GM18517 (cell line): Measurements from ENCODE around the gene TCTN3.
"Not testable (repeated sequence)": the region's sequence is repeated elsewhere in the genome, so short reads cannot be mapped to it uniquely, and the experiment has no call there.

Experiments used
- ATAC-seq: cut with Tn5 transposase; IDR thresholded peaks from one replicate; pipeline ENCODE4 v1.9.1; 2021; ENCODE audit warnings: mild to moderate bottlenecking, moderate library complexity; ENCODE audit not compliant: unreplicated experiment

Gene TCTN3

GRCh38 chr10:95693668-95694534 lies at the start of gene TCTN3:
Gene TCTN3 (minus strand): TSS chr10:95693927. CDS start chr10:95693899, 28 bp downstream.
- peak; percentile 99 for ATAC-seq

GRCh38 chr10:95742962-95743535 lies 49.3 kb upstream of the TCTN3 start:
- no peak for ATAC-seq

GRCh38 chr10:95742485-95742884 lies 48.8 kb upstream of the TCTN3 start:
- ATAC-seq = peak; percentile 31

- ATAC-seq = peak; percentile 62
These were observed 48.2 kb upstream of the TCTN3 start for GRCh38 chr10:95741807-95742467.

- no peak for ATAC-seq
These were observed 45.3 kb upstream of the TCTN3 start for GRCh38 chr10:95739056-95739455.

- not testable (repeated sequence) for ATAC-seq
These were observed 39.2 kb upstream of the TCTN3 start for GRCh38 chr10:95732907-95733306.

- no peak for ATAC-seq
These were observed 36.5 kb upstream of the TCTN3 start for GRCh38 chr10:95730233-95730632.

GRCh38 chr10:95729323-95730055 lies 35.8 kb upstream of the TCTN3 start:
- no peak for ATAC-seq

DNA sequence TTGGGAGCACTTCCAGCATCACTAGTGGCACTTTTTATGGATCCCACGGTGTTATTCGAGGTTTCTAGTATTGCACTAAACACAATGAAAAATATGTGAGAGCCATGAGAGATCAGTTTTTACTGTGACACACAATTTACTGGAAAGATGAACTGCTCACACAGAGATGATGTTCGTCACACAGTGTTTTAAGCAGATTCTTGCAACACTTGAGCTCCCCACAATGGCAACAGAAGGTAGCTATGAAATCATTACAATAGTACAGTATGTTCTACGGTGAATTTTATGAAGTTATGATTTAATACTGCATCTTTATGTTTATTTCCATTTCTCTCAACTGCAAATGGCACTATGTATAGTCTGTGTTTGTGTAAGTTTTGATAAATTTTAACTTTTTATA lies 34.8 kb upstream of the TCTN3 start:
- ATAC-seq = no peak

GRCh38 chr10:95722496-95722895 lies 28.8 kb upstream of the TCTN3 start:
- ATAC-seq = not testable (repeated sequence)

DNA sequence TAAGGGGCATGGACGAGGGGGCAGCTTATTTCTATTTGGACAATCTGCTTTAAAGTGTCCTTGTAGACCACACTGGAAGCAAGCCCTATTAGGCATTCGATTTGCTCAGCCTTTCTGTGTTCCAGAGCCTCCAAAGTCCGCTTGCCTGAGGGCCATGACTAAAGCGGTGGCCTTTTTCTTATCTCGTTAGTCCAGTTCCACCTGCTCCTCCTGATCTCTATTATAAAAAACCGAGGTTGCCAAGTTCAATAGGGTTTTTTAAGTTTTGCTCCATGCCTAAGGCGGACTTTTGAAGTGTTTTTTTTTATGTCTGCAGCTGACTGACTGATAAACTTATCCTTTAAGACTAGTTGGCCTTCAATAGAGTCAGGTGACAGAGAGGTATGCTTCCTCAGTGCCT lies 27.0 kb upstream of the TCTN3 start:
- ATAC-seq = not testable (repeated sequence)

- ATAC-seq = no peak
These were observed 23.1 kb upstream of the TCTN3 start for GRCh38 chr10:95716866-95717265.

GRCh38 chr10:95716466-95716865 lies 22.7 kb upstream of the TCTN3 start:
- ATAC-seq = no peak

DNA sequence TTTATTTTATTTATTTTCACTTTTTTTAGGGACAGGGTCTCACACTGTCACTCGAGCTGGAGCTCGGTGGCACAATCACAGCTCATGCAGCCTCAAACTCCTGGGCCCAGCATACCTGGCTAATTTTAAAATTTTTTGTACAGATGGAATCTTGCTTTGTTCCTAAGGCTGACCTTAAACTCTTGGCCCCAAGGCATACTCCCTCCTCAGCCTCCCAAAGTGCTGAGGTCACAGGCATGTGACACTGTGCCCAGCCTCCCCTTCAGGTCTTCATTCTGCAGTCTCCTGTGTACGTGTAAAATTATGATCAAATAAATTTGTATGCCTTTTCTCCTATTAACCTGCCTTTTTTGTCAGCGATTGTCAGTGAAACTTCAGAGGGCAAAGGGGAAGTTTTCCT lies 17.8 kb upstream of the TCTN3 start:
- ATAC-seq = no peak

DNA sequence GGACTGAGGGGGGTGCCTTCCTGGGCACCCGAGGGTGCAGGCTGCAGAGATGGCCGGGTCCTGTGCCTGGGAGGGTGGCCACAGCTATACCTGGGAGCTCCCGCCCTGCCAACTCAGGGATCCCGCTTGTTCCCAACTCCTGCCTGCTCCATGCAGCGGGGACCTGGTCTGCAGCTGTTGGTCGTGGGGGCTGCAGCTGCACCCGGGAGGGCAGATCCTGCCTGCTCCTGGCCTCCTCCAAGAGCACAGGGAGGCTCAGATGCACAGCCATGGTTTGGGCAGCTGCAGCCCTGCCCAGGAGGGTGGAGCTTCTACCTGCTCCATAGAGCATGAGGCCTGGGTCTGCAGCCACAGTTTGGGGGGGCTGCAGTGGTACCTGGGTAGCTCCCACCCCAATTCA lies 13.3 kb upstream of the TCTN3 start:
- ATAC-seq = no peak

DNA sequence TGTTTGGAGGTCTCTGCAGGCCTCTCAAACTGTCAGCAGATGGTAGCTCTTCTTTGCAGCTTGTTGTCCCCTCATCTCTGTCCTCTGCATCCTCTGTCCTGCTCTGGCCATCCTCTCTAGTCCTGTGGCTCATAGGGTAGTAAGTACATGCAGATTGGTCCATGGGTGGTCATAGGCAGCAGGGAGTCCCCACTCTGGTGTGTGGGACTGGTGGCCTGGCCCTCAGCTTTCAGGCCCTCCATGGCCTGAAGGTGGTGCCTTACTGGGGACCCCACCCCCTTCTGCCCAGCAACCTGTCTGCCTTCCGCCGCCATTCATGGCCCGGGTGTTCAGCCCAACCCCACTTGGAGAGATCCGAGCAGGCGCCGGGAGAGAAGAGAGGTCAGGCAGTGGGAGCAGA lies 12.8 kb upstream of the TCTN3 start:
- ATAC-seq = no peak

DNA sequence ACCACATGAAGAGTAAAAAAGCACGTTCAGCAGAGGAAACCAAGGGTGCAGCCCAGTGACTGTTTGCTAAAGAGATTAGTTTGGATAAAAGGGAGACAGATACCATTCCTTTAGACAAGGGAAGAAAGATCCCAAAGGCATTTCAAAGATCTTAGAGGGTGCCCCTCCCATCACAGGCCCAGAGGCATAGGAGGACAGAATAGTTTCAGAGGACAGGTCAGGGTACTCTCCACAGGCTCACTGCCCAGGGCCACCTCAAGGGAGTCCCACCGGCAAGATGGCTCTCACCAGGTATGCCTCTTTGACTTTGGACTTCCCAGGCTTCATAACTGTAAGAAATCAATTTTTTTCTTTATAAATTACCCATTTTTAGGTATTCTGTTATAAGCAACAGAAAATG lies 4.7 kb upstream of the TCTN3 start:
- ATAC-seq = no peak

DNA sequence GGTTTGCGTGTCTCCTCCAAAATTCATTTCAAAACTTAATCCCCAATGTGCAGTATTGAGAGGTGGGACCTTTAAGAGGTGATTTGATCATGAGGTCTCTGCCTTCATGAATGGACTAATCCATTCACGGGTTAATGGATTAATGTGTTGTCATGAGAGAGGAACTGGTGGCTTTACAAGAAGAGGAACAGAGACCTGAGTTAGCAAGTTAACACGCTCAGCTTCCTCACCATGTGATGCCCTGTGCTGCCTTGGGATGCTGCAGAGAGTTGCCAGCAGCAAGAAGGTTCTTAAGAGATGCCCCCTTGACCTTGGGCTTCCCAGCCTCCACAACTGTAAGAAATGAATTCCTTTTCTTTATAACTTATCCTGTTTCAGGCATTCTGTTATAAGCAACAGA lies 3.7 kb upstream of the TCTN3 start:
- ATAC-seq = no peak

DNA sequence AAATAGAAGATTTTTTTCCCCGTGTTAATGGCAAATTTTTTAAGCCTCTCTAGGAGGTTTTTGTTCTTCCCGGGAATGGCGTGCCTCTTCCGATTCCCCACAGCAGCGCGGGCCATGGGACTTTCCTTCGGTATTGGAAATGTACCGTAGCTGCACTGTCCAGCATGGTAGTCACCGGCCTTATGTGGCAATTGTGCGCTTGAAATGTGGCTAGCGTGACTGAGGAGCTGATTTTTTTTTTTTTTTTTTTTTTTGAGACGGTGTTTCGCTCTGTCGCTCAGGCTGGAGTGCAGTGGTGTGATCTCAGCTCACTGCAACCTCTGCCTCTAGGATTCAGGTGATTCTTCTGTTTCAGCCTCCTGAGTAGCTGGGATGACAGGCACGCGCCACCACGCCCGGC lies 938 bp upstream of the TCTN3 start:
- no peak for ATAC-seq

GRCh38 chr10:95693071-95693667 lies 558 bp downstream of the TCTN3 start:
- no peak for ATAC-seq

- ATAC-seq = no peak
These were observed 2.4 kb downstream of the TCTN3 start for GRCh38 chr10:95691281-95691680.
